Ishikawa (cell line): Measurements from ENCODE around the gene NKAIN2.

Experiments
- TAF1 ChIP-seq: IDR thresholded peaks from 2 replicates; pipeline ENCODE4 v1.6.1; 2012; ENCODE audit warnings: low read depth, mild to moderate bottlenecking
- TF ChIP-seq, protein P1 (sequence below): IDR thresholded peaks from 2 replicates; pipeline ENCODE4 v1.6.1; 2012

DNA sequence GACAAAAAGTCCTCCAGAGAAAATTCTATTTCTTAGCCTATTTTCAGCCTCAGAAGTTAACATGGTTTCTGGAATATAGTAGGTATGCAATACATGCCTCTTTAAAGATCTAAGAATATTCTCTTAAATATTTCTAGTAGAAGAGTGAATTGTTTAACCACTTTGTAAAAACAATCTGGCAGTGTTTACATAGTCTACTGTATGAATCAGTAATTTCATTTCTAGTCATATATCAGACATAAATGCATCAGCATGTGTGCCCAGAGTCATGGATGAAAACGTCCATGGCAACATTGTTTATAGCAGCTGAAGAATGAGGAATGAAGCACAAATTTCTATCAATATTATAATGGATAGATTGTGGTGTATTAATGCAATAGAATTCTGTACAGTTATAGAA, 124.9 kb downstream of the NKAIN2 start:
- TF ChIP-seq TAF1 = no peak
- TF ChIP-seq, protein P1, sequence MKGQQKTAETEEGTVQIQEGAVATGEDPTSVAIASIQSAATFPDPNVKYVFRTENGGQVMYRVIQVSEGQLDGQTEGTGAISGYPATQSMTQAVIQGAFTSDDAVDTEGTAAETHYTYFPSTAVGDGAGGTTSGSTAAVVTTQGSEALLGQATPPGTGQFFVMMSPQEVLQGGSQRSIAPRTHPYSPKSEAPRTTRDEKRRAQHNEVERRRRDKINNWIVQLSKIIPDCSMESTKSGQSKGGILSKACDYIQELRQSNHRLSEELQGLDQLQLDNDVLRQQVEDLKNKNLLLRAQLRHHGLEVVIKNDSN = no peak
